HL-60 (cell line): ENCODE measurements around the gene RAB3IP.

ENCODE experiments used
- CTCF ChIP-seq: IDR thresholded peaks from one replicate; pipeline ENCODE4 v1.5.1; 2011; ENCODE audit warnings: low read length, control low read depth, inconsistent platforms; ENCODE audit not compliant: insufficient read depth
- GABPA ChIP-seq: IDR thresholded peaks from 2 replicates; pipeline ENCODE4 v1.6.1; 2012; ENCODE audit warnings: low read depth
- POLR2AphosphoS5 ChIP-seq: IDR thresholded peaks from 2 replicates; pipeline ENCODE4 v1.6.1; 2012; ENCODE audit warnings: low read depth
- REST ChIP-seq: IDR thresholded peaks from 2 replicates; pipeline ENCODE4 v1.6.1; 2012; ENCODE audit warnings: low read depth; ENCODE audit not compliant: insufficient replicate concordance
- SPI1 ChIP-seq: IDR thresholded peaks from 2 replicates; pipeline ENCODE4 v1.6.1; 2012; ENCODE audit warnings: low read depth, mild to moderate bottlenecking, borderline replicate concordance

- TF ChIP-seq CTCF (no peak), SPI1 (no peak), REST (no peak), POLR2AphosphoS5 (no peak), GABPA (no peak)
Measured at GRCh38 chr12:69843608-69844007, 104.9 kb downstream of the RAB3IP start.
